Stimulated activated naive CD8-positive, alpha-beta T cell treated with anti-CD3 and anti-CD28 coated beads, Interleukin-15, Interleukin-2, amounts not matched to agents 100 U/mL and 50 U/mL, for 24 hours (primary cell): ENCODE data around the gene LDLRAD4.
"Not testable (repeated sequence)": the region's sequence is repeated elsewhere in the genome, so short reads cannot be mapped to it uniquely, and the experiment has no call there.

Source experiments
- ATAC-seq: fragments of 150-1000 bp; cut with Tn5 transposase; one replicate; pipeline ENCODE4 v1.10.0; 2021
- DNase-seq: peaks from one replicate; pipeline ENCODE4 v3.0.0; 2021

The LDLRAD4 gene

GRCh38 chr18:13246591-13246990, 28.0 kb downstream of the LDLRAD4 start:
- no peak for DNase-seq
- ATAC-seq, result no peak

- ATAC-seq, result no peak
- no peak for DNase-seq
These were observed 28.9 kb downstream of the LDLRAD4 start for GRCh38 chr18:13247506-13247905.

- DNase-seq (no peak), ATAC-seq (no peak)
These were observed 34.3 kb downstream of the LDLRAD4 start for GRCh38 chr18:13252686-13253410.

GRCh38 chr18:13253786-13254688, 35.5 kb downstream of the LDLRAD4 start:
- DNase-seq (no peak), ATAC-seq (no peak)

GRCh38 chr18:13254971-13255927, 36.7 kb downstream of the LDLRAD4 start:
- DNase-seq, result no peak
- no peak for ATAC-seq

- DNase-seq, result no peak
- no peak for ATAC-seq
These were observed 38.1 kb downstream of the LDLRAD4 start for GRCh38 chr18:13256444-13257305.

GRCh38 chr18:13257361-13257980, 38.9 kb downstream of the LDLRAD4 start:
- DNase-seq (no peak), ATAC-seq (no peak)

GRCh38 chr18:13258921-13259320, 40.4 kb downstream of the LDLRAD4 start:
- DNase-seq (no peak), ATAC-seq (no peak)

- ATAC-seq, result no peak
These were observed 41.1 kb downstream of the LDLRAD4 start for GRCh38 chr18:13259701-13260100.

GRCh38 chr18:13260197-13260934, 41.8 kb downstream of the LDLRAD4 start:
- peak; percentile 41 for ATAC-seq
- DNase-seq, result no peak

More at GRCh38 chr18:13259701-13260100, 41.1 kb downstream of the LDLRAD4 start:
- no peak for DNase-seq

GRCh38 chr18:13260935-13261640, 42.5 kb downstream of the LDLRAD4 start:
- no peak for ATAC-seq
- no peak for DNase-seq

GRCh38 chr18:13261661-13262357, 43.2 kb downstream of the LDLRAD4 start:
- no peak for ATAC-seq
- DNase-seq, result no peak

- DNase-seq, ATAC-seq: not testable (repeated sequence)
These were observed 43.8 kb downstream of the LDLRAD4 start for GRCh38 chr18:13262358-13262680.

- ATAC-seq (no peak), DNase-seq (no peak)
These were observed 44.5 kb downstream of the LDLRAD4 start for GRCh38 chr18:13262839-13263691.

GRCh38 chr18:13264091-13265007, 45.8 kb downstream of the LDLRAD4 start:
- ATAC-seq (no peak), DNase-seq (no peak)

GRCh38 chr18:13265008-13265910, 46.7 kb downstream of the LDLRAD4 start:
- DNase-seq, result peak; percentile 63
- peak; percentile 75 for ATAC-seq
